ENCODE data around the gene CENPC.
A peak's percentile ranks its signal among the peaks of the same experiment; 100 is the strongest.
"Not testable (repeated sequence)": the region's sequence is repeated elsewhere in the genome, so short reads cannot be mapped to it uniquely, and the experiment has no call there.

Gene CENPC

DNA sequence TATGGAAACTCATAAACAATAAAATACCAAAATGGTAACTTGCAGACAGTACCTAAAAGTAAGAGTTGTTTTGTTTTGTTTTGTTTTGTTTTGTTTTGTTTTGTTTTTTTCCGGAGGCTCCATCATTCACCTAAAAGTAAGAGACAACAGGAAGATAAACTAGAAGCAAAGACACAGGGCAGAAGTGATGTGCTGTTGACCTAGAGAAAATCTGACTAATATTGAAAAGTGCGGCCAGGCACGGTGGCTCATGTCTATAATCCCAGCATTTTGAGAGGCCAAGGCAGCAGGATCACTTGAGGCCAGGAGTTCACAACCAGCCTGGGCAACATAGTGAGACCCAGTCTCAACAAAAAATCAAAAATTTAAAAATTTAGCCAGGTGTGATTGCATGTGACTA lies 5.6 kb upstream of the CENPC start:
- DNase-seq, result no peak

DNA sequence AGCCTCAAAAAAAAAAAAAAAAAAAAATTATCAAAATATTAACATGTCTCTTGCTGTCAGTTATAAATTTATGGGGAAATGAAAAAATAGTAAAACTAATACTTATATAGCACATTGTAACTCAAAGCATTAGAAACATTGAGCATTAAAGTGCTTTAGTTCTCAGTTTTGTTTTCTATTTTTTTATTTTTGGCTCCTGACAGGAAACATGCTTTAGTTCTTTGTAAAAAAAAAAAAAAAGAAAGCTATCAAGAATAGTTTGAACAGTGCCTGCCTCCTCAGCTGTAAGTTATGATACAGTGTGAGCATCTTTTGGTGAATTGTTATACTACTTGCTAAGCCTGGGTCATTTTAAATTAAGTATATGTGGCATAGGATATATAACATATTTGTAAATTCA lies 5.1 kb upstream of the CENPC start:
- DNase-seq, result no peak

DNA sequence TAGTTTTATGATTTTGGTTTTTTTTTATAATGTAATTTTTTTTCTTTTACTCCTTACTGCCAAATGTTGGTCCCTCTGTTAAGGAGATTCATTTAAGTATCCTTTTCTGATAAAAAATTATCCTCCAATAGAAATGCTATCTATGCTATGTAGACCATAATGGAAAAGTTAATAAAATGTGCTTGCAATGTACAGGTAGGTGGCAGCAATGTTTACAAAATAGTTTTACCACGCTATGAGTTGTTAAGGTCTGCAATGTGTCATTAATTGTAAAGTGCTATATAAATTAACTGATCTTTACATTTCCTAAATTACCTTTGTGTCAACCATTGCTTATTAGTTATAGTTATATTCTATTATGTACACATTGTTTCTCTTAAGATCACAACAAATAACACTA lies 3.8 kb upstream of the CENPC start:
- DNase-seq, result peak; percentile 44

DNA sequence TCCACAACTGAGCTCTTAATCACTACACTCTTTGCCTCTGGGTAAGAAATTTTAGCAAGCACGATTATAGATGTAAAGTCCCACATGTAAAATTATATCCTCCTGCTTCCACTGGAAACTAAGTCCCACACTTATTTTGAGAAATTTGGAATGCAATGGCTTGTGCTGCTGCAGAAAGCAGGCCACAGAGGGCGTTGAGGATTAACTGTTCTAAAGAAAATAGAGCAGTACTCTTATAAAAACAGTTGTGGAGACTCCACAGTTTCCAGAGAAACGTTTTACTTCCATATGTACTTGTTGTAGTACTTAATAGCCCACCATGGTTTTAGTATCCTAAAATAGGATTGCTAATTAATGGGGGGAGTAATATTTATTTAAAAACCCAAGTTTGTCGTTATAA lies 1.7 kb upstream of the CENPC start:
- DNase-seq, result no peak

DNA sequence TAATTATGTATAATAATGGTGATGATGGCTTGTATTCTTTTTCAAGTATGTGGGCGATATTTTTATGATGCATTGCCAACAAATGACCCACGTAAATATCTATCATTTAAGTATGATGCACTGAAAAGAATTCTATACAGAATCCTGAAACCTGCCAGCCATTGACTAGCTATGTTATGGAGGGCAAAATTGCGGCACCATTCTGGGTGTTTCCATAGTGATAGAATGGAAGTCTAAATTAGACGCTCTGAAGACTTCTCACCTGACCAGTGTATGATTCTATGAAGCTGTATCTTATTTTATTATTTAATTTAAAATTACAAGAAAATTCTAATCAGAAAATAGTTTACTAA lies 677 bp upstream of the CENPC start:
- no peak for DNase-seq

DNA sequence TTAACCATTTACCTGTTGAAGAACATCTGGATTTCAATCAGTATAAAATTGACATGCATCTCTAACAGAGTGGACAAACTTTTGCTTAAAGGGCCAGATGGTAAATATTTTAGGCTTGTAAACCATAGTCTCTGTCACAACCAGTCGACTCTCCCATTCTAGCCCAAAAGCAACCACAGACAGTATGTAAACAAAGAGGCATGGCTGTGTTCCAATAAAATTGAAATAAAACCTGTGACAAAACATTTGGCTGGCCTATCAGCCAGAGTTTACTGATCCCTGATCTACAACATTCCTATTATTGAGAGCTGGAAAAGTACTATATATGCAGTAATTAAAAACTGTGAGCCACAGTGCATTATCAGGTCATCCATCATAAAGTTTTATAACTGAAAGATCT lies 3.2 kb downstream of the CENPC start:
- no peak for DNase-seq

DNA sequence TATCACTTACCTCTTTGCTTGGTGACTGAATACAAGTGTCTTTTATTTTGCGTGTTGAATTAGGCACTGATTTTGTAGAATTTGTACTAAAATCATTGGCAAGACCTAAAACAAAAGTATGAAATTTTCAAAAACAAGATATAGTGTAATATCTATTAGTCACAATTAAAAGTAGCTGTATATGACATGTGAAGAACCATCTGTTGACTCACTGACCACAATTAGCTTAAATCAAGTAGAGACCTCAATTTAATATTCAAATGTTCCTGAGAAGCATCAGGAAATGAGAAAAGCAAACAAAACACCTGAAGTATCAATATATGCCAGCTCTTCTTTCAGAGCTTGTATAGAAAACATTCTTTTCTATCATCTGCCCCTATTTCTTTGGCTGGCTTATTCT lies 5.5 kb downstream of the CENPC start:
- no peak for DNase-seq

DNA sequence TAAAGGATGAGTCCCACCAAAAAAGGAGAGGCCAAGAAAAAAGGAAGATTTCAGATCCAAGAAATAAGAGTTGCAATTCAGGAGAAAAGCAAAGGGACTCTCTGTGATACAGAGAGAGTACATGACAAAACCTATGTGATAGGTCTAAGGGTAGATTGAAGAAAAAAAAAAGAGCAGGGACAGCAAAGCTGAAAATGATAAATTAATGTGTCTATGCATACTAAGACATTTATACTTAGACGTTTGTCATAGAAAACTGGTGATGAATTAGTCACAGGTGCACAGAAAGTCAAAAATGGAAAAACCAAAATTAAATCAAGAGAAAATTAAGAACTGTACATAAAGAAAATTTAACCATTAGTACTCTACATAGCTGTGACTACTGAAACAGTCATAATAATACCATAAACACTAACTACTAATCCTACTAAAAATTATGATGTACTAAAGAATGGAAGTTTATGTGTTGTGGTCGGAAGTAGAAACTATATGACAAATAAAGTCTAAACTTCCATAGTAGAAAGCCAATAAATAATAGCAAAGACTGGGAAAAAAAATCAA lies 9.9 kb downstream of the CENPC start:
- no peak for DNase-seq

DNA sequence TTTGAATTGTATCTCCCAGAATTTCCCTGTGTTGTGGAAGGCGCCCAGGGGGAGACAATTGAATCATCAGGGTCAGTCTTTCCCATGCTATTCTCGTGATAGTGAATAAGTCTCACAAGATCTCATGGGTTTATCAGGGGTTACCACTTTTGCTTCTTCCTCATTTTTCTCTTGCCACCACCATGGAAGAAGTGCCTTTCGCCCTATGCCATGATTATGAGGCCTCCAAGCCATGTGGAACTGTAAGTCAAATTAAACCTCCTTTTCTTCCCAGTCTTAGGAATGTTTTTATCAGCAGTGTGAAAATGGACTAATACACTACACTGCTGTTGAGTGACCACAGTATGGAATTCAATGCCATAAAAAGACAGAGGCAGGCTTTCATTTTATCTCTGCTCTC lies 12.2 kb downstream of the CENPC start:
- DNase-seq, result no peak

DNA sequence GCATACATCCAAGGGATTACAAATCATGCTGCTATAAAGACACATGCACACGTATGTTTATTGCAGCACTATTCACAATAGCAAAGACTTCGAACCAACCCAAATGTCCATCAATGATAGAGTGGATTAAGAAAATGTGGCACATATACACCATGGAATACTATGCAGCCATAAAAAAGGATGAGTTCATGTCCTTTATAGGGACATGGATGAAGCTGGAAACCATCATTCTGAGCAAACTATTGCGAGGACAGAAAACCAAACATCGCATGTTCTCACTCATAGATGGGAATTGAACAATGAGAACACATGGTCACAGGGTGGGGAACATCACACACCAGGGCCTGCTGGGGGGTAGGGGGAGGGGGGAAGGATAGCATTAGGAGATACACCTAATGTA lies 12.9 kb downstream of the CENPC start:
- not testable (repeated sequence) for DNase-seq

DNA sequence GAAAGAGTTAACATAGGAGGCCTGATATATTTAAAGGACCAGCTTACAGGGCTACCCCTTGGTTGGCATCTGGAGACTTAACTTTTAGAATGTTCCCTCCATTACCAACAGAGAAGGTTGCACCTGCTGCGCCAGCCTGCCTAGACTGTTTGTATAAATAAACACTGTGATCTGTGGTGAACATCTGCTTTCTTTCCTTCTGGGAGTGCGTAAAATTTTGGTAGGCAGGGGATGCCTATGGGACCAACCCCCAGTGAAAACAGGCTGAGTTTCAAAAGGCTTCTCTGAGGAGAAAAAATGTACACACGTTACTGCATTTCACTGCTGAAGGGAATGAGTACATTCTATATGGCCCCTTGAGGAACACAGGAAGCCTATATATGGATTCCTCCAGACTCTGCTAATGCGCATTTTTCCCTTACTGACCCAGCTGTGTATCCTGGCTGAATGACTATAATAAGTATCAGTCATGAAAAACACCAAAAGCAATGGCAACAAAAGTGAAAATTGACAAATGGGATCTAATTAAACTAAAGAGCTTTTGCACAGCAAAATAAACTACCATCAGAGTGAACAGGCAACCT lies 13.8 kb downstream of the CENPC start:
- no peak for DNase-seq

DNA sequence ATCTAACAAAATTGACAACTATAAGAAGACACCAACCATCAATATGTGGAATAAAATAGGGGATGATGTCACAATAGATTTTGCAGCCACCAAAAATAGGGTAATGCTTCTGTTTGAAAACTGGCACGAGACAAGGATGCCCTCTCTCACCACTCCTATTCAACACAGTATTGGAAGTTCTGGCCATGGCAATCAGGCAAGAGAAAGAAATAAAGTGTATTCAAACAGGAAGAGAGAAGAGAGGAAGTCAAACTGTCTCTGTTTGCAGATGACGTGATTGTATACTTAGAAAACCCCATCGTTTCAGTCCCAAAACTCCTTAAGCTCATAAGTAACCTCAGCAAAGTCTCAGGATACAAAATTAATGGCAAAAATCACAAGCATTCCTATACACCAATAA lies 21.2 kb downstream of the CENPC start:
- not testable (repeated sequence) for DNase-seq

DNA sequence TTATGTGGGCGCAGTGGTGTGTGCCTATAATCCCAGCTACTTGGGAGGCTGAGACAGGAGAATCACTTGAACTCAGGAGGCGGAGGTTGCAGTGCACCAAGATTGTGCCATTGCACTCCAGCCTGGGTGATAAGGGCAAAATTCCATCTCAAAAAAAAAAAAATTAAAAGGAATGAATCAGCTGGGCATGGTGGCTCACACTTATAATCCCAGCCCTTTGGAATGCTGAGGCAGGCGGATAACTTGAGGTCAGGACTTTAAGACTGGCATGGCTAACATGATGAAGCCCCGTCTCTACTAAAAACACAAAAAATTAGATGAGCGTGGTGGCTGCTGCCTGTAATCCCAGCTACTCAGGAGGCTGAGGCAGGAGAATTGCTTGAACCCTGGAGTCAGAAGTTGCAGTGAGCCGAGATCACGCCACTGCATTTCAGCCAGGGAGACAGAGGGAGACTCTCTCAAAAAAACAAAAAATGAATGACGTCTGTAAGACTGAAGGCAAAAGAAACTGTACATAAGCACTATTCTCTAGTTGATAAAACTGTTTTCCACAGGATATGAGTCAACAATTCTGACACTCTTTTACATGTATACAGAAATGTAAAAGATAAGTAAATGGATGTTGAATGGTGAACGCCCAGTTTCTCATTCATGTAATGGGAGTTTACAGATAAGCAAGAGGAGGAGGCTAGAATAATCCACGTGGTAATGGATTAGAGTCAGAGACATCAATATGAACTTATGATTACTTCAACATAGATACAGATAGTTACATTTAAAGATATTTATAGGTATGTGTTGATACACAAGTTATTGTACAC lies 22.2 kb downstream of the CENPC start:
- no peak for DNase-seq

DNA sequence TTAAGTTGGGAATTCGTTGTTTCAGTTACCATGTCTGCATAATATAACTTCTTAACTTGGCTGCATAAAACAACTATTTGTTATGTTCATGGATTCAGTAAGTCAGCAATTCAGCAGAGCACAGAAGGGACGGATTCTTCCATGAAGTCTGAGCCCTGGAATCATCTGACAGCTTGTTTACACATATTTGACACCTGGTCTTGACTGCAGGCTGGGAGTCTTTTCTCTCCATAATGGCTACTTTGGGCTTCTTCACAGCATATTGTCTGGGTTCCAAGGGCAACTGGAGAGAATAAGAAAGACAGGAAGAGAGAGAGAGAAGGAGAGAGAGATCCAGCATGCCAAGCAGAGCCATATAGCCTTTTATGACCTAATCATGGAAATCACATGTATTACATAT lies 23.1 kb downstream of the CENPC start:
- DNase-seq, result no peak

DNA sequence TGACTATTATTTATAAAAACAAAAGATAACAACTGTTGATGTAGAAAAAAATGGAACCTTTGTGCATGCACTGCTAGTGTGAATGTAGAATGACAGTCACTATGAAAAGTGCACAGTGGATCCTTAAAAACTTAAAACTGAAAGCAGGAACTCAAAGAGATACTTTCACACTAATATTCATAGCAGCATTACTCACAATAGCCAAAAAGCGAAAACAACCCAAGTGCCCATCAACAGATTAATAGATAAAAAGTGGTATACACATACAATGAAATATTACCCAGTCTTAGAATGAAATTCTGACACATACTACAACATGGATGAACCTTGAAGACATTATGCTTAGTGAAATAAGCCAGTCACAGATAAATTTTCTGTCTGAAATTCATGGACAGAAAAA lies 23.8 kb downstream of the CENPC start:
- DNase-seq, result no peak

DNA sequence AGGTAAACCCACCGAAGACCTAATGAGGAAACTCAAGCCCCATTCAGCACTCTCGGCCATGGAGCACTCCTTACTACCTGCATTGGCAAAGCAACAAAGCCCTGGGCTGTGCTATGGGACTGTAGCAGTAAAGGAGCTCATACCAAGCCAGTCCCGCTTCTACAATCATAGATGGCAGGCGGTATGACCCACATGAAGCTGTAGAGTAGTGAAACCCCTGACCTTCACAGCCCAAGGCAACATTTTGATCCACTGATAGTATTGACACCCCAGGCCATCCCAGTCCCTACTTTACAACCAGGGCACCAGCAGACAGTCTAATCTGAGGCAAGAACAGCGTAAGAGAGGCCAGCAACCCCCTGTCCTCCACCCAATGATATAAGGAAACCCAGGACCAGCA lies 25.2 kb downstream of the CENPC start:
- DNase-seq, result no peak

DNA sequence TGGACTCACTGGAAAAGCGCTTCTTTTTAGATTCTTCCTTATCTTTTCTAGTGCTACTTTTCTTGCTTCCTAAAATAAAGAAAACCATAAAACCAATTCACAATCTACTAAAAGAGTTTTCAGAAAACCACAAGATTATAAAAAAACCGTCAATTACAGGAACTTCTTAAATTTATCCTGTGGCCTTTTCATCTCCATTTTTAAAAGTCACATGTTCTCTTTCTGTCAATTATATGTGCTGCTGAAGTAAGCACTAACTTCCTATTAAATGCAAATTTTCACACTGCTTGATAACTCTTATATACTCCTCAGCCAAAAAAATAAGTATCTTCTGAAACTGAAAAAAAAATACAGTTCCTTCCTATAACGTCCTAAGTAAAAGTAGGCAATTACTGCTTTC lies 32.8 kb downstream of the CENPC start:
- DNase-seq, result no peak

DNA sequence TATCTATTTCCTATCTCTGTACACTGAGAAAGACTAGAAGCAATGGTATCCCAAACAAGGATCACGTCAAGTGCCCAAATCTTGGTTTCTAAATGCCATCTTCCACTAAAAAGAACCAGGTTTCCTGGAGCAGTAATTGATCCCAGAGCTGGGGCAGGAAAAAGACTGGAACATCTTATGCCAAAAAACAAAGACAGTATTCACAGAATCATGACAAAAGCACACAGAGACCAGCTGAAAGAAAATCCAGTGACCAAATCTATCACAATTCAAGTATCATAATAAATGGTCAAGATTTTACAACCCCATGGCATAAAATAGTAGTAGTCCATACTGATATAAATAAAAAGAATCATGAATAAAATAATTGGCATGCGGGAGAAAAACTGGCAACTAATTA lies 44.9 kb downstream of the CENPC start:
- no peak for DNase-seq

DNA sequence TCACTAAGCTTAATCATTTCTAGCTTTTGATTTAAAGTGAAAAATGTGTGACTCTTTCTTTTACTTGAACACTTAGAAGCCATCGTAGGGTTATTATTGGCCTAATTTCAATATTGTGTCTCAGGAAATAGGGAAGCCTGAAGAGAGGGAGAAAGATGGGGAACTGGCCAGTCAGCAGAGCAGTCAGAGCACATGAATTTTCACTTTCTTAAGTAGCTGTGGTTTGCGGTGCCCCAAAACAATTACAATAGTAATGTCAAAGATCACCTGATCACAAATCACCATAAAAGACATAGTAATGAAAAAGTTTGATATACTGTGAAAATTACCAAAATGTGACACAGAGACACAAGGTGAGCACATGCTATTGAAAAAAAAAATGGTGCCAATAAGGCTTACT lies 45.5 kb downstream of the CENPC start:
- DNase-seq, result no peak

DNA sequence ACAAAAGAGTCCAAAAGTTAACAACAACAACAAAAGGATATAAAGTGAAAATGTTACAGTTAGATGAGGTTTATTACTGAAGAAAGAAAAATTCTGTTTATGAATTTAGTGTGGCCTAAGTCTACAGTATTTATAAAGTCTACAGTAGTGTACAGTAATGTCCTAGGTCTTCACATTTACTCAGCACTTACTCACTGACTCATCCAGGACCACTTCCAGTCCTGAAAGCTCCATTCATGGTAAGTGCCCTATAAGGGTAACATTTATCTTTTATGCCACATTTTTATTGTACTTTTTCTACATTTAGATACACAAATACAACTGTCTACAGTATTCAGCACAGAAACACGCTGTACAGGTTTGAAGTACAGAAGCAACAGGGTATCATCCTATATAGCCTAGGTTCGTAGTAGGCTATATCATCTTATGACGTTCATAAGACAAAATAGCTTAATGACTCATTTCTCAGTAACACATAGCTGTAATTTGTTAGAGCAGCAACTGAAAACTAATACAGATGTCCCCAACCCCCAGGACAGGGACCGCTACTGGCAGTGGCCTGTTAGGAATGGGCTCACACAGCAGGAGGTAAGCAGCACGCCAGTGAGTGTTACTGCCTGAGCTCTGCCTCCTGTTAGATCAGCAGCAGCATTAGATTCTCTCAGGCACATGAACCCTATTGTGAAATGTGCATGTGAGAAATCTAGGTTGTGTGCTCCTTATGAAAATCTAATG lies 61.3 kb downstream of the CENPC start:
- no peak for DNase-seq

DNA sequence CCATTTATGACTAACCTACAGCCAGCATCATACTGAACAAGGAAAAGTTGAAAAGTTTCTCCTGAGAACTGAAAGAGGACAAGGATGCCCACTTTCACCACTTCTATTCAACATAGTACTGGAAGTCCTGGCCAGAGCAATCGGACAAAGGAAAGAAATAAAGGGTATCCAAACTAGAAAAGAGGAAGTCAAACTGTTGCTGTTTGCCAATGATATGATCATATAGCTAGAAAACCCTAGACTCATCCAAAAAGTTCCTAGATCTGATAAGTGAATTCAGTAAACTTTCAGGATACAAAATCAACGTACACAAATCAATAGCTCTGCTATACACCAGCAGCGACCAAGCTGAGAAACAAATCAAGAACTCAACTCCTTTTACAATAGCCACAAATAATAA lies 64.5 kb downstream of the CENPC start:
- DNase-seq, result no peak

DNA sequence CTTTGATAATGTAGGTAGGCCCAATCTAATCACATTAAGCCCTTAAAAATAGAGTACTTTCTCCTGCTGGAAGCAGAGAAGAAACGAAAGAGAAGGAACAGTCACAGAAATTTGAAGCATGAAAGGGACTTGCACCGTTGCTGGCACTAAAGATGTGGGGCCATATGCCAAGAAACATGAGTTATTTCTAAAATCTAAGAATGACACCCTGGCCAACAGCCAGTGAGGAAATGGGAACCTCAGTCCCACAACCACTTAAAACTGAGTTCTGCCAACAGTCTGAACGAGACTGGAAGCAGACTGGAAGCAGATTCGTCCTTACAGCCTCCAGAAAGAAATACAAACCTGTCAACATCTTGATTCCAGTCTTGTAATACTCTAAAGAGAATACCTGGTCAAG lies 70.1 kb downstream of the CENPC start:
- DNase-seq, result no peak

DNA sequence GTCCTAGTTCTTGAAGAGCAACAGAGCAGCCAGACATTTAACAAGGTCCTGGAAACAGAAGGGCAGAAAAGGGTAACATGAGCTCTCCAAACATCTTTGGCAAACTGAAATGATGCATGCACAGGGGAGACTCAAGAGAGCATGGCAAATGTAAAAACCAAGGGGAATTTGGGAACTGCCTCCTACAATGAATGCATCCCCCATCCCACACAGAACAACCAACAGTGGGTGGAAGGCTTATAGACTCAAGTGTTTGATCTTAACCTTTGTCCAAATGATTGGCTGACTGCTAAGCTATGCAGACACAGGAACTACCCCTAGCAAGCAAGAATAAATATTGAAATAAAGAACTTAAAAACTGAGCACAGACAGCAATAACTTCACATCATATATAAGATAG lies 74.4 kb downstream of the CENPC start:
- no peak for DNase-seq

DNA sequence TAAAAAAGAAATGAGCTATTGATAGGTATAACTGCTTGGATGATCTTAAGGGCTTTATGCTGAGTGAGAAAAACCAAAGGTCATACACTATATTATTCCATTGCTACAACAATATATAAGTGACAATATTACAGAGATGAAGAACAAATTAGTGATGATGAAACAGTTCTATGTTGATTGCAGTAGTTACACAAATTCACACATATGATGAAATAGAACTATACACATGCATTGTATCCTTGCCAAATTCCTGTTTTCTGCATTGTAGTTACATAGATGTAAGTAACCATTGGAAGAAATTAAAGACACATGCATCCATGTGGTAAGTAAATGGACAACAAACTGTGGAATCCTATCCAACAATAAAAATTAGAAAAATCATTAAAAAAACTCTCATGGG lies 76.5 kb downstream of the CENPC start:
- DNase-seq, result no peak
